HepG2 (cell line): ENCODE measurements around the gene ASCL3. TPM values are rescaled to one million over a fixed set of nuclear protein-coding genes. Genes with fewer than 3 reads are reported as not detected.

ENCODE experiments used
- CBX1 ChIP-seq: IDR thresholded peaks from one replicate; pipeline ENCODE4 v1.6.1; 2016; ENCODE audit warnings: antibody characterized with exemption, low read depth
- CEBPG ChIP-seq: IDR thresholded peaks from 2 replicates; pipeline ENCODE4 v1.6.1; 2016
- GATA4 ChIP-seq: sonication (generic); IDR thresholded peaks from 2 replicates; pipeline ENCODE4 v1.6.1; 2016; ENCODE audit warnings: antibody characterized with exemption, low read depth, borderline replicate concordance
- GTF3A ChIP-seq: sonication (generic); formaldehyde crosslinking; conservative IDR thresholded peaks from 2 replicates; pipeline ENCODE4 v1.4.0; 2020; ENCODE audit warnings: mild to moderate bottlenecking, missing genetic modification reagents
- KLF13 ChIP-seq: sonication (generic); formaldehyde crosslinking; IDR thresholded peaks from 2 replicates; pipeline ENCODE4 v1.4.0; 2020; ENCODE audit warnings: mild to moderate bottlenecking, missing genetic modification reagents
- ZBTB1 ChIP-seq: sonication (generic); formaldehyde crosslinking; IDR thresholded peaks from 2 replicates; pipeline ENCODE4 v1.4.0; 2020; ENCODE audit warnings: missing genetic modification reagents, borderline replicate concordance
- ZFP1 ChIP-seq: IDR thresholded peaks from 2 replicates; pipeline ENCODE4 v1.6.1; 2016
- ZNF224 ChIP-seq: sonication (generic); formaldehyde crosslinking; IDR thresholded peaks from 2 replicates; pipeline ENCODE4 v1.5.0; 2020; ENCODE audit warnings: mild to moderate bottlenecking, missing genetic modification reagents
- ZNF629 ChIP-seq: sonication (generic); formaldehyde crosslinking; conservative IDR thresholded peaks from 2 replicates; pipeline ENCODE4 v1.5.0; 2020; ENCODE audit warnings: missing genetic modification reagents
- ZNF660 ChIP-seq: sonication (generic); formaldehyde crosslinking; IDR thresholded peaks from 2 replicates; pipeline ENCODE4 v1.5.1; 2020; ENCODE audit warnings: mild to moderate bottlenecking, low read depth, missing genetic modification reagents, borderline replicate concordance
- ZNF768 ChIP-seq: sonication (generic); formaldehyde crosslinking; IDR thresholded peaks from 2 replicates; pipeline ENCODE4 v1.4.0; 2020; ENCODE audit warnings: missing genetic modification reagents
- ZNF83 ChIP-seq: sonication (generic); formaldehyde crosslinking; IDR thresholded peaks from 2 replicates; pipeline ENCODE4 v1.4.0; 2020; ENCODE audit warnings: missing genetic modification reagents, mild to moderate bottlenecking, borderline replicate concordance
- polyA plus RNA-seq, 8 experiments: library from polyadenylated mRNA; depleted of rRNA in 3 of 8; stranded (reverse) in 7 of 8; unstranded in 1 of 8; fragments of >200 nt; fragmentation: Illumina TruSeq in 4 of 8; extraction: Trizol in 4 of 8; gene quantifications; 2 replicates each; pipeline versions ENCODE4 v1.2.1 to v1.2.3, GENCODE V29; 2011 to 2016; ENCODE audit warnings: low read depth in 4 of 8, missing spikeins in 1 of 8, mixed read lengths in 1 of 8; ENCODE audit not compliant: insufficient read depth in 1 of 8
- total RNA-seq, 5 experiments: library from RNA; depleted of rRNA; stranded (reverse); fragments of >200 nt; fragmentation: Illumina TruSeq; extraction: Trizol; gene quantifications; 2 replicates each; pipeline ENCODE4 v1.2.3, GENCODE V29; 2016; ENCODE audit warnings: low read depth in 1 of 5
- TF ChIP-seq, protein P1 (sequence below): sonication (generic); formaldehyde crosslinking; IDR thresholded peaks from 2 replicates; pipeline ENCODE4 v1.4.0; 2020; ENCODE audit warnings: mild to moderate bottlenecking, missing genetic modification reagents
- TF ChIP-seq, protein P2 (sequence below): sonication (generic); formaldehyde crosslinking; IDR thresholded peaks from 2 replicates; pipeline ENCODE4 v1.5.0; 2020; ENCODE audit warnings: mild to moderate bottlenecking, missing genetic modification reagents, borderline replicate concordance
- TF ChIP-seq, protein P3 (sequence below): sonication (generic); formaldehyde crosslinking; IDR thresholded peaks from 2 replicates; pipeline ENCODE4 v1.5.1; 2020; ENCODE audit warnings: mild to moderate bottlenecking, missing genetic modification reagents, borderline replicate concordance
- TF ChIP-seq, protein P4 (sequence below): sonication (generic); formaldehyde crosslinking; IDR thresholded peaks from 2 replicates; pipeline ENCODE4 v1.4.0; 2020; ENCODE audit warnings: missing genetic modification reagents
- TF ChIP-seq, protein P5 (sequence below): sonication (generic); formaldehyde crosslinking; IDR thresholded peaks from 2 replicates; pipeline ENCODE4 v1.4.0; 2020; ENCODE audit warnings: mild to moderate bottlenecking, missing genetic modification reagents

ASCL3 gene
- total and polyA plus RNA-seq, 2 of the 13 experiments (the other 11 are each of a cell fraction or from before 2014, with no cell fraction given): not detected

DNA sequence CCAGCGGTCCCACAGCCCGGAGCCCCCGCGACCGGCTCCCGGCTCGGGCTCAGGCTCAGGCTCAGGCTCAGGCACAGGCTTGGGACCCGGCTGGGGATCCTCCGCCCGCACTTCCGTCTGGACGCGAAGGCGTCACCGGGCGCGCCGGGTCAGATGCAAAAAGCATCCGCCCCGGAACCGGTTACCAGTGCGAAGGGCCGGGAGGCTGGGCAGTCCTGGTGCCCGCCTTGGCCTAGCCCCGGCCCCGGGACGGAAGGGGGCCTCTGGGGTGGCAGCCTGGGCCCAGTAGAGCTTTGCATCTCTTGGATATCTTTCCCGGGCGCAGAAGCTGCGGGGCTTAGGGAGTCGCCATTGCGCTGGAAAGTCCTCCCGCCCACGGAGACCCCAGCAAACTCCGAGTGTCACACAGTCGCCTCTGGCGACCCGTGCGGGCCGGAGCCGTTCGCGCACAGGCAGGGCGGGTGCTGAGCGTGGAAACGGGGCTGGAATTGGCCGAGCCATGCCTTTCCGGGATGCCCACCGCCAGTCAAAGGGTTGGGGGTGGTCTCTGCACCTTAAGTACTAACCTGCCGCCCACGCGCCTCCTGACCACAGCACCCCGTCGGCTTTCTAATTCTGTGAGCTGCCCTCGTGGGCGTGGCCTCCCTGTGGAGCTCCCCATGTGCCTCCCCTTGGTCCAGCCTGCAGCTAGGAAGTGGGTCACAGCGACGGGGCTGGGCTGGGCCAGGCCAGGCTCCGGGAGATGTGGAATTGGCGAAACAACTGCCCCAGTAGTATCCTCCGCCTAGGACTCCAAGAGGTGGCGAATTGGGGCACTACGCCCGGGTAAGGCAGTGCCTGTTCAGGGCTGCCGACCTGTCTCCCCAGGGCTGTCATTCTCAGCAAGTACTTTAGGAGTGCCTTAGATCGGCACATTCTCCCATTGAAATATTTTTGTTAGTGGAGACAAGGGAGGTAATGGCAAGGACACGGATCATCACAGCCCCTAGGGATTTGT lies 21.8 kb upstream of the ASCL3 start, which contains the start of gene TMEM9B (continued):
- TF ChIP-seq, protein P1, sequence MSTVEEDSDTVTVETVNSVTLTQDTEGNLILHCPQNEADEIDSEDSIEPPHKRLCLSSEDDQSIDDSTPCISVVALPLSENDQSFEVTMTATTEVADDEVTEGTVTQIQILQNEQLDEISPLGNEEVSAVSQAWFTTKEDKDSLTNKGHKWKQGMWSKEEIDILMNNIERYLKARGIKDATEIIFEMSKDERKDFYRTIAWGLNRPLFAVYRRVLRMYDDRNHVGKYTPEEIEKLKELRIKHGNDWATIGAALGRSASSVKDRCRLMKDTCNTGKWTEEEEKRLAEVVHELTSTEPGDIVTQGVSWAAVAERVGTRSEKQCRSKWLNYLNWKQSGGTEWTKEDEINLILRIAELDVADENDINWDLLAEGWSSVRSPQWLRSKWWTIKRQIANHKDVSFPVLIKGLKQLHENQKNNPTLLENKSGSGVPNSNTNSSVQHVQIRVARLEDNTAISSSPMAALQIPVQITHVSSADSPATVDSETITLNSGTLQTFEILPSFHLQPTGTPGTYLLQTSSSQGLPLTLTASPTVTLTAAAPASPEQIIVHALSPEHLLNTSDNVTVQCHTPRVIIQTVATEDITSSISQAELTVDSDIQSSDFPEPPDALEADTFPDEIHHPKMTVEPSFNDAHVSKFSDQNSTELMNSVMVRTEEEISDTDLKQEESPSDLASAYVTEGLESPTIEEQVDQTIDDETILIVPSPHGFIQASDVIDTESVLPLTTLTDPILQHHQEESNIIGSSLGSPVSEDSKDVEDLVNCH: no peak
- TF ChIP-seq, protein P2, sequence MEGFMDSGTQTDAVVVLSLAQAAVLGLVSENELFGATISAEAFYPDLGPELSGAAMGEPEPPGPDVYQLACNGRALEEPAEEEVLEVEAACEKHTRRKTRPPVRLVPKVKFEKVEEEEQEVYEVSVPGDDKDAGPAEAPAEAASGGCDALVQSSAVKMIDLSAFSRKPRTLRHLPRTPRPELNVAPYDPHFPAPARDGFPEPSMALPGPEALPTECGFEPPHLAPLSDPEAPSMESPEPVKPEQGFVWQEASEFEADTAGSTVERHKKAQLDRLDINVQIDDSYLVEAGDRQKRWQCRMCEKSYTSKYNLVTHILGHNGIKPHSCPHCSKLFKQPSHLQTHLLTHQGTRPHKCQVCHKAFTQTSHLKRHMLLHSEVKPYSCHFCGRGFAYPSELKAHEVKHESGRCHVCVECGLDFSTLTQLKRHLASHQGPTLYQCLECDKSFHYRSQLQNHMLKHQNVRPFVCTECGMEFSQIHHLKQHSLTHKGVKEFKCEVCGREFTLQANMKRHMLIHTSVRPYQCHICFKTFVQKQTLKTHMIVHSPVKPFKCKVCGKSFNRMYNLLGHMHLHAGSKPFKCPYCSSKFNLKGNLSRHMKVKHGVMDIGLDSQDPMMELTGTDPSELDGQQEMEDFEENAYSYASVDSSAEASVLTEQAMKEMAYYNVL (CRISPR knock-in tag): no peak
- TF ChIP-seq ZNF660 (no peak), ZNF768 (no peak), CEBPG (no peak), KLF13 (CRISPR knock-in tag) (peak; percentile 15; the same call in 1 of the 2 replicates), ZNF83 (CRISPR knock-in tag) (no peak), ZNF629 (CRISPR knock-in tag) (no peak; the same call in 1 of the 2 replicates), ZNF224 (CRISPR knock-in tag) (peak; percentile 82; the same call in 1 of the 2 replicates), CBX1 (no peak), GTF3A (CRISPR knock-in tag) (no peak), ZFP1 (CRISPR knock-in tag) (no peak), ZBTB1 (CRISPR knock-in tag) (no peak), GATA4 (no peak)
- TF ChIP-seq, protein P3, sequence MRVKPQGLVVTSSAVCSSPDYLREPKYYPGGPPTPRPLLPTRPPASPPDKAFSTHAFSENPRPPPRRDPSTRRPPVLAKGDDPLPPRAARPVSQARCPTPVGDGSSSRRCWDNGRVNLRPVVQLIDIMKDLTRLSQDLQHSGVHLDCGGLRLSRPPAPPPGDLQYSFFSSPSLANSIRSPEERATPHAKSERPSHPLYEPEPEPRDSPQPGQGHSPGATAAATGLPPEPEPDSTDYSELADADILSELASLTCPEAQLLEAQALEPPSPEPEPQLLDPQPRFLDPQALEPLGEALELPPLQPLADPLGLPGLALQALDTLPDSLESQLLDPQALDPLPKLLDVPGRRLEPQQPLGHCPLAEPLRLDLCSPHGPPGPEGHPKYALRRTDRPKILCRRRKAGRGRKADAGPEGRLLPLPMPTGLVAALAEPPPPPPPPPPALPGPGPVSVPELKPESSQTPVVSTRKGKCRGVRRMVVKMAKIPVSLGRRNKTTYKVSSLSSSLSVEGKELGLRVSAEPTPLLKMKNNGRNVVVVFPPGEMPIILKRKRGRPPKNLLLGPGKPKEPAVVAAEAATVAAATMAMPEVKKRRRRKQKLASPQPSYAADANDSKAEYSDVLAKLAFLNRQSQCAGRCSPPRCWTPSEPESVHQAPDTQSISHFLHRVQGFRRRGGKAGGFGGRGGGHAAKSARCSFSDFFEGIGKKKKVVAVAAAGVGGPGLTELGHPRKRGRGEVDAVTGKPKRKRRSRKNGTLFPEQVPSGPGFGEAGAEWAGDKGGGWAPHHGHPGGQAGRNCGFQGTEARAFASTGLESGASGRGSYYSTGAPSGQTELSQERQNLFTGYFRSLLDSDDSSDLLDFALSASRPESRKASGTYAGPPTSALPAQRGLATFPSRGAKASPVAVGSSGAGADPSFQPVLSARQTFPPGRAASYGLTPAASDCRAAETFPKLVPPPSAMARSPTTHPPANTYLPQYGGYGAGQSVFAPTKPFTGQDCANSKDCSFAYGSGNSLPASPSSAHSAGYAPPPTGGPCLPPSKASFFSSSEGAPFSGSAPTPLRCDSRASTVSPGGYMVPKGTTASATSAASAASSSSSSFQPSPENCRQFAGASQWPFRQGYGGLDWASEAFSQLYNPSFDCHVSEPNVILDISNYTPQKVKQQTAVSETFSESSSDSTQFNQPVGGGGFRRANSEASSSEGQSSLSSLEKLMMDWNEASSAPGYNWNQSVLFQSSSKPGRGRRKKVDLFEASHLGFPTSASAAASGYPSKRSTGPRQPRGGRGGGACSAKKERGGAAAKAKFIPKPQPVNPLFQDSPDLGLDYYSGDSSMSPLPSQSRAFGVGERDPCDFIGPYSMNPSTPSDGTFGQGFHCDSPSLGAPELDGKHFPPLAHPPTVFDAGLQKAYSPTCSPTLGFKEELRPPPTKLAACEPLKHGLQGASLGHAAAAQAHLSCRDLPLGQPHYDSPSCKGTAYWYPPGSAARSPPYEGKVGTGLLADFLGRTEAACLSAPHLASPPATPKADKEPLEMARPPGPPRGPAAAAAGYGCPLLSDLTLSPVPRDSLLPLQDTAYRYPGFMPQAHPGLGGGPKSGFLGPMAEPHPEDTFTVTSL: peak; percentile 66; the same call in 1 of the 2 replicates
- TF ChIP-seq, protein P4, sequence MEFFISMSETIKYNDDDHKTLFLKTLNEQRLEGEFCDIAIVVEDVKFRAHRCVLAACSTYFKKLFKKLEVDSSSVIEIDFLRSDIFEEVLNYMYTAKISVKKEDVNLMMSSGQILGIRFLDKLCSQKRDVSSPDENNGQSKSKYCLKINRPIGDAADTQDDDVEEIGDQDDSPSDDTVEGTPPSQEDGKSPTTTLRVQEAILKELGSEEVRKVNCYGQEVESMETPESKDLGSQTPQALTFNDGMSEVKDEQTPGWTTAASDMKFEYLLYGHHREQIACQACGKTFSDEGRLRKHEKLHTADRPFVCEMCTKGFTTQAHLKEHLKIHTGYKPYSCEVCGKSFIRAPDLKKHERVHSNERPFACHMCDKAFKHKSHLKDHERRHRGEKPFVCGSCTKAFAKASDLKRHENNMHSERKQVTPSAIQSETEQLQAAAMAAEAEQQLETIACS (CRISPR knock-in tag): 0 out of 2 replicates have a peak, but pooled peaks have one; percentile 23
- TF ChIP-seq, protein P5, sequence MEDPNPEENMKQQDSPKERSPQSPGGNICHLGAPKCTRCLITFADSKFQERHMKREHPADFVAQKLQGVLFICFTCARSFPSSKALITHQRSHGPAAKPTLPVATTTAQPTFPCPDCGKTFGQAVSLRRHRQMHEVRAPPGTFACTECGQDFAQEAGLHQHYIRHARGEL (CRISPR knock-in tag): no peak
